ENCODE measurements around the gene ITPRIPL1. TPM values are rescaled to one million over a fixed set of nuclear protein-coding genes. Genes with fewer than 3 reads are reported as not detected.

ITPRIPL1 gene
- total and polyA plus RNA-seq, 2 of the 8 experiments (the other 6 are each of a cell fraction or from before 2014, with no cell fraction given), result 10.6 to 16.1 TPM

- CTCF ChIA-PET (ENCODE audit: partially characterized antibody), result interaction anchor here (0.7 to 1.7 kb wide), 2 partner anchors 19 to 29 kb away, joined by 3 to 4 read pairs; no protein-coding TSS in a partner anchor
- TF ChIP-seq SIRT6 (IDR thresholded peaks at IDR 0.05; ENCODE audit: low read length) (no peak), SAP30 (IDR thresholded peaks at IDR 0.05; ENCODE audit: insufficient read depth, insufficient replicate concordance, low read length) (no peak), CEBPB (IDR thresholded peaks at IDR 0.05; ENCODE audit: low read depth, low read length) (no peak), TAF1 (IDR thresholded peaks at IDR 0.05; ENCODE audit: low read depth, low read length) (no peak), POLR2A (IDR thresholded peaks at IDR 0.05; ENCODE audit: control extremely low read depth in 1 of 2, low read depth in 2 of 2, low read length in 2 of 2) (no peak), ASH2L (IDR thresholded peaks at IDR 0.05; ENCODE audit: low read length) (no peak), RNF2 (IDR thresholded peaks at IDR 0.05; ENCODE audit: borderline replicate concordance, low read depth, low read length, missing control alignments, poor library complexity, severe bottlenecking) (no peak), YY1 (IDR thresholded peaks at IDR 0.05; ENCODE audit: low read depth, low read length) (no peak), ZNF274 (IDR thresholded peaks at IDR 0.05; ENCODE audit: borderline replicate concordance, extremely low read depth, low read length) (no peak), KDM1A (IDR thresholded peaks at IDR 0.05; ENCODE audit: borderline replicate concordance, low read length) (no peak), NANOG (IDR thresholded peaks at IDR 0.05; ENCODE audit: insufficient read depth, low read depth, low read length, poor library complexity, severe bottlenecking) (no peak), POU5F1 (IDR thresholded peaks at IDR 0.05; ENCODE audit: low read depth, low read length) (no peak), CREB1 (IDR thresholded peaks at IDR 0.05) (no peak), E2F6 (IDR thresholded peaks at IDR 0.05) (no peak), CHD2 (IDR thresholded peaks at IDR 0.05; ENCODE audit: low read length) (no peak)
These were observed 23.3 kb upstream of the ITPRIPL1 start for GRCh38 chr2:96301865-96302264.

More at GRCh38 chr2:96301865-96302264, 23.3 kb upstream of the ITPRIPL1 start:
- WGBS, 2 experiments (ENCODE audit: extremely low coverage in 1 of 2, insufficient coverage in 1 of 2, insufficient read length in 1 of 2, insufficient replicate concordance in 2 of 2, low coverage in 1 of 2, low lambda C conversion rate in 2 of 2, missing lambda C conversion rate in 1 of 2), result 95% methylated on average over 1 of the region's 1 CpG; no CpG with 5 or more reads in 1 of the 2 experiments
- H3K4ac ChIP-seq (replicated peaks; ENCODE audit: insufficient read length, low read depth, low read length), result no peak overlapping the region
- H3K9ac ChIP-seq (replicated peaks in 1 of 4; ENCODE audit: extremely low read depth in 1 of 4, low read depth in 3 of 4, low read length in 3 of 4), result no peak overlapping the region
- no peak overlapping the region for H3K23ac ChIP-seq (ENCODE audit: insufficient read length)
- no peaks in the 10 kb centered on the region for H3K27me3 ChIP-seq (replicated peaks in 1 of 4; ENCODE audit: control insufficient read depth in 3 of 4, extremely low read depth in 1 of 4, insufficient read depth in 3 of 4, low read length in 3 of 4)
- no peak overlapping the region for H4K91ac ChIP-seq (replicated peaks; ENCODE audit: insufficient read length, low read length)
- H4K8ac ChIP-seq (ENCODE audit: extremely low read depth, insufficient read depth, low read length), result no peak overlapping the region
- H2BK5ac ChIP-seq (ENCODE audit: low read depth, low read length), result no peak overlapping the region
- H4K5ac ChIP-seq (ENCODE audit: insufficient read length, low read depth, low read length), result no peak overlapping the region
- peaks cover 45 to 66% (median 63%) of the 10 kb centered on the region in 4 experiments for H3K36me3 ChIP-seq (ENCODE audit: control insufficient read depth in 2 of 4, insufficient read depth in 4 of 4, low read length in 3 of 4)
- no peak overlapping the region for H2BK15ac ChIP-seq (ENCODE audit: low read length)
- DNase-seq (ENCODE audit: low read depth in 1 of 2, low spot score in 2 of 2), result no peak
- no peak overlapping the region for H2BK12ac ChIP-seq (ENCODE audit: low read depth, low read length)
- H3K79me2 ChIP-seq (ENCODE audit: control insufficient read depth in 1 of 2, insufficient read depth in 2 of 2, low read length in 2 of 2), result peaks cover 0 to 36% of the 10 kb centered on the region in 2 experiments; a peak in 2 of 4 replicates
- peaks cover 0 to 10% of the 10 kb centered on the region in 2 experiments for H4K20me1 ChIP-seq (replicated peaks in 1 of 2; ENCODE audit: control insufficient read depth in 1 of 2, insufficient read depth in 2 of 2, low read length in 2 of 2)
- no peak overlapping the region for H3K27ac ChIP-seq (ENCODE audit: low read depth, low read length)
- H3K56ac ChIP-seq (replicated peaks; ENCODE audit: insufficient read length, low read depth, low read length), result no peak overlapping the region
- H2BK20ac ChIP-seq (ENCODE audit: low read length), result no peak overlapping the region
- H3K9me3 ChIP-seq (ENCODE audit: insufficient read depth in 2 of 2, low read depth in 1 of 2, low read length in 1 of 2), result no peaks in the 10 kb centered on the region
- H2BK120ac ChIP-seq (replicated peaks; ENCODE audit: low read depth, low read length), result no peak overlapping the region
- H3K23me2 ChIP-seq (ENCODE audit: low read depth, low read length), result no peaks in the 10 kb centered on the region
- H2AK5ac ChIP-seq (ENCODE audit: low read depth, low read length), result no peak overlapping the region
- FAIRE-seq, result no peak
- POLR2A ChIA-PET (ENCODE audit: partially characterized antibody), result interaction anchor here (1.1 to 2.5 kb wide), 6 partner anchors 11 to 51 kb away, joined by 3 to 12 read pairs (median 5); no protein-coding TSS in a partner anchor
- H3K14ac ChIP-seq (ENCODE audit: insufficient read length), result no peak overlapping the region
- no peak overlapping the region for H3K4me2 ChIP-seq (ENCODE audit: insufficient read depth in 1 of 2, low read depth in 2 of 2, low read length in 2 of 2)
- H2AFZ ChIP-seq (ENCODE audit: low read length), result no peak overlapping the region
- no peak overlapping the region for H3K18ac ChIP-seq (ENCODE audit: extremely low read depth, low read length)
- H3K4me1 ChIP-seq (replicated peaks in 1 of 4; ENCODE audit: control insufficient read depth in 3 of 4, insufficient read depth in 4 of 4, low read length in 3 of 4), result peaks cover 0 to 13% (median 4%) of the 10 kb centered on the region in 4 experiments; a peak in 4 of 7 replicates
- H3K79me1 ChIP-seq (ENCODE audit: low read depth, low read length), result 0 out of 2 replicates have a peak, but pooled peaks cover 3% of the 10 kb centered on the region
- no peak overlapping the region for H3K4me3 ChIP-seq (ENCODE audit: extremely low read depth in 1 of 4, insufficient read depth in 2 of 4, low read depth in 3 of 4, low read length in 4 of 4)

Data from H1 (cell line).